NCI-H526 (cell line): ENCODE results near the gene SPATA9.
"Not testable (repeated sequence)": the region's sequence is repeated elsewhere in the genome, so short reads cannot be mapped to it uniquely, and the experiment has no call there.

Experiments used
- DNase-seq, 2 experiments: peaks; one replicate each; lab custom pipeline; 2025; lab: John Stamatoyannopoulos, UW

The SPATA9 gene

GRCh38 chr5:95717439-95717838 is 34.6 kb upstream of the SPATA9 start:
- DNase-seq = no peak

- DNase-seq = no peak
Observed at GRCh38 chr5:95715799-95716461, 33.1 kb upstream of the SPATA9 start.

- no peak for DNase-seq
Observed at GRCh38 chr5:95713960-95714710, 31.3 kb upstream of the SPATA9 start.

GRCh38 chr5:95713246-95713645 is 30.5 kb upstream of the SPATA9 start:
- not testable (repeated sequence) for DNase-seq

GRCh38 chr5:95712347-95712958 is 29.7 kb upstream of the SPATA9 start:
- peak in 1 of 2 experiments; percentile 19 for DNase-seq

GRCh38 chr5:95711501-95712346 is 28.9 kb upstream of the SPATA9 start:
- no peak for DNase-seq

- DNase-seq = not testable (repeated sequence)
Observed at GRCh38 chr5:95710651-95711500, 28.1 kb upstream of the SPATA9 start.

- DNase-seq = no peak
Observed at GRCh38 chr5:95709967-95710650, 27.3 kb upstream of the SPATA9 start.

- no peak for DNase-seq
Observed at GRCh38 chr5:95708876-95709275, 26.1 kb upstream of the SPATA9 start.

GRCh38 chr5:95707534-95708188 is 24.9 kb upstream of the SPATA9 start:
- DNase-seq = not testable (repeated sequence)

- no peak for DNase-seq
Observed at GRCh38 chr5:95707055-95707454, 24.3 kb upstream of the SPATA9 start.

GRCh38 chr5:95706196-95706595 is 23.4 kb upstream of the SPATA9 start:
- not testable (repeated sequence) for DNase-seq

- no peak for DNase-seq
Observed at GRCh38 chr5:95704150-95704549, 21.4 kb upstream of the SPATA9 start.

- no peak for DNase-seq
Observed at GRCh38 chr5:95701074-95701473, 18.3 kb upstream of the SPATA9 start.

GRCh38 chr5:95699337-95699736 is 16.5 kb upstream of the SPATA9 start:
- DNase-seq = no peak

GRCh38 chr5:95697781-95698681 is 15.2 kb upstream of the SPATA9 start:
- DNase-seq = no peak

GRCh38 chr5:95690333-95690732 is 7.5 kb upstream of the SPATA9 start:
- no peak for DNase-seq

- no peak for DNase-seq
Observed at GRCh38 chr5:95689680-95690079, 6.9 kb upstream of the SPATA9 start.

- no peak for DNase-seq
Observed at GRCh38 chr5:95686651-95687050, 3.9 kb upstream of the SPATA9 start.
